KOPT-K1 (cell line): ENCODE data around the gene TERF2IP.
A peak's percentile ranks its signal among the peaks of the same experiment; 100 is the strongest.

Source experiments
- H3K27ac ChIP-seq: fragments of 200-600 bp; sonication (generic); 2 replicates; pipeline ENCODE4 v1.5.1; 2016; ENCODE audit warnings: antibody characterized with exemption, mild to moderate bottlenecking, low read depth, low read length; ENCODE audit not compliant: poor library complexity, severe bottlenecking
- H3K36me3 ChIP-seq: fragments of 200-600 bp; sonication (generic); 2 replicates; pipeline ENCODE4 v1.5.1; 2017; ENCODE audit warnings: antibody characterized with exemption, mild to moderate bottlenecking, low read length, moderate library complexity; ENCODE audit not compliant: insufficient read depth
- H3K9me3 ChIP-seq: fragments of 200-600 bp; sonication (generic); 2 replicates; pipeline ENCODE4 v1.5.1; 2017; ENCODE audit warnings: antibody characterized with exemption, low read length, mild to moderate bottlenecking; ENCODE audit not compliant: insufficient read depth, poor library complexity, severe bottlenecking

Gene TERF2IP

GRCh38 chr16:75626806-75627205 lies 20.8 kb upstream of the TERF2IP start:
- Histone ChIP-seq H3K36me3 (peaks cover 75% of the 10 kb centered on the region), H3K9me3 (no peaks in the 10 kb centered on the region), H3K27ac (peak overlapping the region; percentile 56)

- Histone ChIP-seq H3K9me3 (no peaks in the 10 kb centered on the region), H3K36me3 (peaks cover 85% of the 10 kb centered on the region), H3K27ac (peak overlapping the region; percentile 56)
Measured at GRCh38 chr16:75627851-75628250, 19.7 kb upstream of the TERF2IP start.

GRCh38 chr16:75628351-75628750 lies 19.2 kb upstream of the TERF2IP start:
- H3K27ac ChIP-seq: peak overlapping the region; percentile 56
- peaks cover 90% of the 10 kb centered on the region for H3K36me3 ChIP-seq
- H3K9me3 ChIP-seq: no peaks in the 10 kb centered on the region

- no peaks in the 10 kb centered on the region for H3K9me3 ChIP-seq
- H3K36me3 ChIP-seq: peaks cover 98% of the 10 kb centered on the region
- H3K27ac ChIP-seq: peak overlapping the region; percentile 56
Measured at GRCh38 chr16:75629132-75629531, 18.4 kb upstream of the TERF2IP start.

DNA sequence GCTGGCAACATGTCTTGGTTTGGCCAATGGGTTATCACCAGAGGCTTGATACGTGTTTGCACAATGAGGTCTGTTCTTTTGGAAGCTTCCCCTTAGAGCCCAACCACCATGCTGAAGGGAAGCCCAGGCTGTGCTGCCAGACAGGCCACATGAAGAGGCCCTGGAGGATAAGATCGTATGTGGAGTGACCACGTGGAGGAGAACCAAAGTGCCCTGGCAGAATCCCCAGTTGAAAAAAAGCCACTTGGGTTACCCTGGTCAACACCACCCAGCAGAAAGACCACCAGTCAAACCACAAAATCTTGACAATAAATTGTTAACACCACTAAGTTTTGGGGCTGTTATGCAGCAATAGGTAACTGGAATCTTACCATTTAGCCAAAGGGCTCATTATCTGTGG lies 17.5 kb upstream of the TERF2IP start:
- H3K27ac ChIP-seq: no peak overlapping the region
- H3K36me3 ChIP-seq: peaks cover 100% of the 10 kb centered on the region

GRCh38 chr16:75632857-75633256 lies 14.7 kb upstream of the TERF2IP start:
- no peaks in the 10 kb centered on the region for H3K9me3 ChIP-seq
- no peak overlapping the region for H3K27ac ChIP-seq
- peaks cover 100% of the 10 kb centered on the region for H3K36me3 ChIP-seq

More for the DNA sequence above, 17.5 kb upstream of the TERF2IP start:
- H3K9me3 ChIP-seq: no peaks in the 10 kb centered on the region

- peaks cover 99% of the 10 kb centered on the region for H3K36me3 ChIP-seq
- no peak overlapping the region for H3K27ac ChIP-seq
- no peaks in the 10 kb centered on the region for H3K9me3 ChIP-seq
Measured at GRCh38 chr16:75635036-75635435, 12.5 kb upstream of the TERF2IP start.

GRCh38 chr16:75640598-75640997 lies 7.0 kb upstream of the TERF2IP start:
- H3K9me3 ChIP-seq: no peaks in the 10 kb centered on the region
- H3K27ac ChIP-seq: no peak overlapping the region
- H3K36me3 ChIP-seq: peaks cover 99% of the 10 kb centered on the region

- Histone ChIP-seq H3K9me3 (no peaks in the 10 kb centered on the region), H3K27ac (no peak overlapping the region), H3K36me3 (peaks cover 66% of the 10 kb centered on the region)
Measured at GRCh38 chr16:75644240-75645012, 3.1 kb upstream of the TERF2IP start.

GRCh38 chr16:75647112-75647491 lies 471 bp upstream of the TERF2IP start:
- Histone ChIP-seq H3K36me3 (peaks cover 49% of the 10 kb centered on the region), H3K27ac (peak overlapping the region; percentile 89), H3K9me3 (no peaks in the 10 kb centered on the region)

DNA sequence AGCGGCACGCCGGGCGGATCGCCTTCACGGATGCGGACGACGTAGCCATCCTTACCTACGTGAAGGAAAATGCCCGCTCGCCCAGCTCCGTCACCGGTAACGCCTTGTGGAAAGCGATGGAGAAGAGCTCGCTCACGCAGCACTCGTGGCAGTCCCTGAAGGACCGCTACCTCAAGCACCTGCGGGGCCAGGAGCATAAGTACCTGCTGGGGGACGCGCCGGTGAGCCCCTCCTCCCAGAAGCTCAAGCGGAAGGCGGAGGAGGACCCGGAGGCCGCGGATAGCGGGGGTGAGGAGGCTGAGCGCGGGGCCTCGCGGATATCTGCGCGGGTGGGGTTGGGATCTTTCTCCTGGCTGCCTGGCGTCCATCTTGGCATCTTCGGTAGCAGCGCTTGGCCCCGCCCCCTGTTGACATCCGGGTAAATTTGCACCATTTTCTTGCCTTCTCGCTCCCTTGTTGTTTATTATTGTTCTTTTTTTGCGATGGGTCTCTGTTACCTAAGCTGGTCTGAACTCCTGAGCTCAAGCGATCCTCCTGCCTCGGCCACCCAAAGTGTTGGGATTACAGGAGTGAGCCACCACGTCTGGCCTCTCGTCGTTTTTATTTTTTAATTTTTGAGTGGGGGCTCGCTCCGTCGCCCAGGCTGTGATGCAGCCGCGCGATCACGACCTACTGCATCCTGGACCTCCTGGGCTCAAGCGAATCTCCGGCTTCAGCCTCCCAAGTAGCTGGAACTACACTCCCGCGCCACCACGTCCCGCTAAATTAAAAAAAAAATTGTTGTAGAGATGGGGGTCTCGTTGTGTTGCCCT lies 898 bp downstream of the TERF2IP start:
- peaks cover 45% of the 10 kb centered on the region for H3K36me3 ChIP-seq
- peak overlapping the region; percentile 89 for H3K27ac ChIP-seq
- H3K9me3 ChIP-seq: no peaks in the 10 kb centered on the region

GRCh38 chr16:75653922-75654321 lies 6.3 kb downstream of the TERF2IP start:
- Histone ChIP-seq H3K27ac (no peak overlapping the region), H3K9me3 (no peaks in the 10 kb centered on the region), H3K36me3 (peaks cover 73% of the 10 kb centered on the region)

GRCh38 chr16:75658175-75658574 lies 10.6 kb downstream of the TERF2IP start:
- H3K27ac ChIP-seq: no peak overlapping the region
- H3K36me3 ChIP-seq: peaks cover 81% of the 10 kb centered on the region
- no peaks in the 10 kb centered on the region for H3K9me3 ChIP-seq

- Histone ChIP-seq H3K27ac (no peak overlapping the region), H3K36me3 (peaks cover 60% of the 10 kb centered on the region), H3K9me3 (no peaks in the 10 kb centered on the region)
Measured at GRCh38 chr16:75660321-75660720, 12.7 kb downstream of the TERF2IP start.

DNA sequence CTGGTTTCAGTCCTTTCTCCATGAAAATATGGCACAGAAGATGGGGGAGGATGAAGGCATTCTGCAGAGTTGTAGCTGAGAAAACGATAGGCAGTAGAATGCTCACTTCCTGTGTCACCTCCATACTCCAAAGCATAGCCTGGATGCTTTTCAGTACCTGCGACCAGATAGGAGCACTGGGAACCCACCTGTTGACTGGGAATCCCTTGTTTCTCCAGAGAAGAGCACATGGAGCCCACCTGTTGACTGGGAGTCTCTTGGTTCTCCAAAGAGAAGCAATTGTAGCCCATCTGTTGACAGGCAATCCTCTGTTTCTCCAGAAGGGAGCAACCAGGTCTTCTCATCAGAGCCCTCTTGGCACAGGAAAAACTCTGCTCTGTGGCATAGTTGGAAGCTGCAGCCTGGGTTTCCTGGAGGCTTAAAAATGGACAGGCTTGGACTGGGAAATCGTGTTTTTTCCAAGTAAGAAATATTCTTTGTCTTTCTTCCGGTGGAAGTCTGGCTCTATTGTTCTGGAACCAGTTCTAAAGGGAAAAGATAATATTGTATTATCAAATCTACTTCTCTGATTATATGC lies 13.2 kb downstream of the TERF2IP start:
- peaks cover 55% of the 10 kb centered on the region for H3K36me3 ChIP-seq
- no peaks in the 10 kb centered on the region for H3K9me3 ChIP-seq
- no peak overlapping the region for H3K27ac ChIP-seq
